GM10266 (cell line): Measurements from ENCODE around the gene BCL2.

ENCODE experiments used
- DNase-seq: peaks from one replicate; pipeline ENCODE4 v3.0.0; 2012; ENCODE audit errors: extremely low spot score
- CTCF ChIP-seq: IDR thresholded peaks from 2 replicates; pipeline ENCODE4 v1.5.1; 2012; ENCODE audit warnings: mild to moderate bottlenecking, low read depth; ENCODE audit not compliant: control insufficient read depth, insufficient read depth; ENCODE audit errors: missing control alignments

BCL2 gene

GRCh38 chr18:63314062-63314790, 5.3 kb downstream of the BCL2 start:
- TF ChIP-seq CTCF, result no peak
- no peak for DNase-seq

DNA sequence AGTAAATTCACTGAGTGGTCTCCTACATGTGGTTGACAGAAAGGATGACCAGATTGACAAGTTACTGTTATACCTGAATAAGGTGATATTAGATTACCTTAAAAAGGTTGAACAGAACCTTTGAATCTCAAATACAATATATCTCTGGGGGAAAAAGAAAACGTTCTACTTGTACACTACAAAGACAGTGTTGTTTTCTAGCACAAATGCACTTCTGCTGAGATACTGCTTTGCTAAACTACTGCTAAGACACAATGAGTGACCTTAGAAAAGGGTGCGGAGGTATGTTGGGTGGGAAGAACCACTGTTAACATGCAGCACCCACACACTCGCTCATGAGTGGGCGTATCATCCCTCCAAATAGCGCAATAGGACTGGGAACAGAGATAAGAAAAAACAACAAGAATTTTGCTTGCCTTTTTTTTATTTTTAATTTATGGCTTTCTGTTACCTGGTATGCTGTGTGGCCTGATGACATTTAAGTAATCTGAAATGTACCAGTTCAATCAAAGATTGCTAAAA, 6.1 kb downstream of the BCL2 start:
- TF ChIP-seq CTCF, result no peak
- DNase-seq, result no peak

DNA sequence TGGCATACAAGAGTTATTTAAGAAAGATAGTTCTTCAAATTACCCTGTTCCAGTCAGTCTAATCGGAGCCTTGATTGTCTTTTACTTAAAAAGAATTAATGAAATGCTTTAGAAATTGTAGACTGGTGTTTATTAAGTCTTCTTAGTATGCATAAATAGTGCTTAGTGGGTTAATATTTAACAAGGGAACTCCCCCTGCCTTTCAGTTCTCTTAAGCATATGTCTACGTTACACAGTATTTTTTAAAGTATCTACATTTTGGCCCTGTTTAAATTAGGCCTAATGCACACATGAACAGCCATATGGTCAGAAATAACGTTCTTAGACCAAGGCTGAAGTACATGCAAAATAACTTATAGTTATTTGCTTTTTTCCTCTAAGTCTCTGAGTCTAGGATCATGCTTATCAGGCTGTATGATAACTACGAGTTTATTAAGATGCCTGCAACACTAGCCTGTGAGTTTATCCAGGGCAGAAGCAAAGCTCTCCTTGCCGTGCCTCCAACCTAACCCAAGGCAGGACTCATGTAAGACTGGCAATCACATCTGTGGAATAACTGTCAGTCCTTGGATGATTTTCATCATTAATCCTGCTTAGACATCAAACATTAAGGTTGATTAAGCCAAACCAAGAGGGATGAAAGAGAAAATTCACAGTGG, 6.7 kb downstream of the BCL2 start:
- no peak for DNase-seq
- TF ChIP-seq CTCF, result no peak

DNA sequence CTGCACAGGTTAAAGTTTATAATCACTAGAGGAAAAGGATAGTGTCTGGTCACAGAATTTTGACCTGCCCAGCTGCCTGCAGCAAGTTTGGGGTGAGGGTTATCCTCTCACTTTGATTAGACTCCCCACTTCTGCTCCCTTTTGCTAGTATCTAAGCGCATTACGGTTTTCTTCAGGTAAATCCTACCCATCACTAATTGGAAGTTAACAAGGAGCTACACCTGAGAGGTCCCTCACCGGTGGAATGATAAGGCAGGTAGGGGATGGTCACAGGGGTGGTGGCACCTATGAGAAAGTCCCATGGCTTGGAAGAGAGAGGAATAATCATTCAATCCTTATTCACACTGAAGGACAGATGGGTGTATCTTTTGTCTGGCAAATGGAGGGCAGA, 7.6 kb downstream of the BCL2 start:
- TF ChIP-seq CTCF, result no peak
- no peak for DNase-seq

DNA sequence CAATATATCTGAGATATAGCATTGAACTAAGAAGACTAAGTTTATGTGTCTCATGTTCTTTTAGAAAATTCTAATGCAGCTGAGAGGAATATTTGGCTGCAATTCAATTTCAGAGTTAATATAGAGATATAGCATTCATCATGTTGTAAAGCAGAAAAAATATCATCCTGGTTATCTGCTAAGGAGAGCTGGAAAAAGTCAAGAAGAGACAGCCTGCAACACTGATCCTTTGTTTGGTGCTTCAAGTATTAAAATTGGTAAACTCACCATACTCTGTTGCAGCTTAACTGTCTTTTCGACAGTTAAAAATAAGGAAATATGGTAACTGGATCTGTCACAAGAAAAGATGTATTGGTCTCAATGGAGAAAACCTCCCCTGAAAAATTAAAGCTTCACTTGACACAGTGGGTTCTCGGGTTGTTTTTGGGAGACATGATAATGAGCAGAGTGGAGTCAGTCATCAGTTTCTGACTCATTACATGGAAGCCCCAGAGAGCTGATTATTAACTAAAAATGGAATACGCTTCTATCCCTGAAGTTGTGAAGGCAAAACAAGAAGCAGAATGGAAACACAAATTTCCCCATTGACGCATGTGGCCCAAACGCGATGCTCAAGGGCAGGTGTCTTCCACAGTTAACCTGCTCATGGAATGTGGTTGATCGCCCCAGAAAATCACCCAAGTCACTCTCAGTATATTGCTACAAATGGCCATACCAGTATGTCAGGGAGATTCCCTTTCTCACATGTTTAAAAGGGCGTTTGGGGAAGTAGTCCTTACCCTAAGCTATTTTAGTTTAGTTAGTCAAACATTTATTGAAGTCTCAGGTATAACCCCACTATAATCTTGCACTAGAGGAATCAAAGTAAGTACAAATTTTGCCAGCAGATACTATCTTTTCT, 8.2 kb downstream of the BCL2 start:
- DNase-seq, result peak; percentile 54
- no peak for TF ChIP-seq CTCF

DNA sequence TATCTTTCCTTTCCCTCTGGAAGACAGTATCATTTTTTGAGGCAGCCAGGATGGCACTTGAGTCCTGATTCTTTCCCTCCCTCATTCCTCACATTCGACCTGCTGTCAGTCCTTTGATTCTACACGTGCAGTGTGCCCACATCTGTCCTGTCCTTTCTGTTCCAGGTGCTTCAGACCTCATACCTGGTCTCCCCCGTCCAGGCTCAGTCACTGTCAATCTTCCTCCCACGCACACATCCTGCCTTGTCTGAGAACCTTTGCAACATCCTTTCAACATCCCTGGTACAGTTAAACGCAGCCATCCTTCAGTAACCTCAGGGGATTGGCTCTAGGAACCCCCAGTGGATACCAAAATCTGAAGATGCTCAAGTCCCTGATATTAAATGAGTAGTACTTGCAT, 10.1 kb downstream of the BCL2 start:
- TF ChIP-seq CTCF, result no peak
- no peak for DNase-seq
